GM12878 (cell line): ENCODE results near the gene ITGA11.

ENCODE experiments used
- CTCF ChIP-seq, 3 experiments: IDR thresholded peaks in 2 of 3; conservative IDR thresholded peaks in 1 of 3; 2 replicates each; pipeline ENCODE4 v1.5.1; 2011; ENCODE audit warnings: low read depth in 3 of 3, low read length in 3 of 3, mild to moderate bottlenecking in 3 of 3, control low read depth in 2 of 3, moderate library complexity in 2 of 3, inconsistent platforms in 1 of 3, mixed read lengths in 1 of 3; ENCODE audit not compliant: control insufficient read depth in 2 of 3, insufficient read depth in 1 of 3; ENCODE audit errors: extremely low read depth in 1 of 3
- KDM1A ChIP-seq: fragments of 200-600 bp; sonication (generic); IDR thresholded peaks from 2 replicates; pipeline ENCODE4 v1.6.1; 2016; ENCODE audit warnings: borderline replicate concordance
- ZNF274 ChIP-seq: IDR thresholded peaks from one replicate; pipeline ENCODE4 v1.8.0; 2011; ENCODE audit not compliant: insufficient read length, insufficient read depth

- TF ChIP-seq CTCF (IDR thresholded peaks at IDR 0.05 in 2 of 3, conservative IDR thresholded peaks at IDR 0.05 in 1 of 3; ENCODE audit: control insufficient read depth in 2 of 3, extremely low read depth in 1 of 3, insufficient read depth in 1 of 3, low read depth in 3 of 3, low read length in 3 of 3) (no peak), ZNF274 (no peak), KDM1A (no peak)
These were observed 69.3 kb downstream of the ITGA11 start for GRCh38 chr15:68362537-68363126.
